Gastroesophageal sphincter (tissue), 3 donors: ENCODE measurements around the gene MAGED2.

Experiments used
- EP300 ChIP-seq: sonication (generic); formaldehyde crosslinking; IDR thresholded peaks from one replicate; pipeline ENCODE4 v1.6.1; 2017; ENCODE audit warnings: antibody characterized with exemption, mild to moderate bottlenecking
- POLR2A ChIP-seq, 2 donors: fragments of 450-650 bp; IDR thresholded peaks; one replicate each; pipeline ENCODE4 v1.6.1; 2017; ENCODE audit warnings: antibody characterized with exemption in 2 of 2, mild to moderate bottlenecking in 2 of 2, moderate library complexity in 1 of 2
- POLR2AphosphoS5 ChIP-seq: sonication (generic); formaldehyde crosslinking; IDR thresholded peaks from one replicate; pipeline ENCODE4 v1.6.1; 2017; ENCODE audit warnings: antibody characterized with exemption
- TF ChIP-seq, protein P1 (sequence below), 4 experiments: fragments of 200-600 bp in 2 of 4; fragments of 450-650 bp in 2 of 4; sonication (generic) in 1 of 4; IDR thresholded peaks; one replicate each; pipeline ENCODE4 v1.5.1; 2017 to 2019; ENCODE audit warnings: antibody characterized with exemption in 4 of 4, mild to moderate bottlenecking in 2 of 4, moderate library complexity in 2 of 4

DNA sequence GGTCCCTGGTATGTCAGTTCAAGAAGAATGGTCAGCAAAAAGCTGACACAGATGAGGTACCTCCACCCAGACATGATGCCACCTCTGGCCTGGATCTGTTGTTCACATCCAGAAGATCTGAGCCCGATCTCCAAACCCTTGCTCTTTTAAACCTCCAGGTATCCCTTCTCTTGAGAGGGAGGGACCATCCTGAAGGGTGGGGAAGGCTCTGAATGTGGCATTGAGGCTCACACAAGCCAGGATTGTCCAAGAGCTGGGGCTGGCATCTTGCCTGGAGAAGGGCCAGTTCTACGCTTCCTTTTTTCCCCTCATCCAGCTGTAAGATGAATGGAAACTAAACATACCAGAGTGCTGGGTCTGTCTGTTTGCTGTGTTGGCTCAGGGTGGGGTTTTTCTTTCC is 9.4 kb upstream of the MAGED2 start, which contains the start of gene ITIH6:
- TF ChIP-seq, protein P1, sequence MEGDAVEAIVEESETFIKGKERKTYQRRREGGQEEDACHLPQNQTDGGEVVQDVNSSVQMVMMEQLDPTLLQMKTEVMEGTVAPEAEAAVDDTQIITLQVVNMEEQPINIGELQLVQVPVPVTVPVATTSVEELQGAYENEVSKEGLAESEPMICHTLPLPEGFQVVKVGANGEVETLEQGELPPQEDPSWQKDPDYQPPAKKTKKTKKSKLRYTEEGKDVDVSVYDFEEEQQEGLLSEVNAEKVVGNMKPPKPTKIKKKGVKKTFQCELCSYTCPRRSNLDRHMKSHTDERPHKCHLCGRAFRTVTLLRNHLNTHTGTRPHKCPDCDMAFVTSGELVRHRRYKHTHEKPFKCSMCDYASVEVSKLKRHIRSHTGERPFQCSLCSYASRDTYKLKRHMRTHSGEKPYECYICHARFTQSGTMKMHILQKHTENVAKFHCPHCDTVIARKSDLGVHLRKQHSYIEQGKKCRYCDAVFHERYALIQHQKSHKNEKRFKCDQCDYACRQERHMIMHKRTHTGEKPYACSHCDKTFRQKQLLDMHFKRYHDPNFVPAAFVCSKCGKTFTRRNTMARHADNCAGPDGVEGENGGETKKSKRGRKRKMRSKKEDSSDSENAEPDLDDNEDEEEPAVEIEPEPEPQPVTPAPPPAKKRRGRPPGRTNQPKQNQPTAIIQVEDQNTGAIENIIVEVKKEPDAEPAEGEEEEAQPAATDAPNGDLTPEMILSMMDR (IDR thresholded peaks at IDR 0.05), result no peak
- TF ChIP-seq POLR2A (IDR thresholded peaks at IDR 0.05) (no peak), POLR2AphosphoS5 (no peak), EP300 (no peak)
